Activated naive CD4-positive, alpha-beta T cell treated with Interleukin-2 at 50 U/mL for 16 hours (primary cell): ENCODE results near the gene CPNE5.

ENCODE experiments used
- DNase-seq: peaks from one replicate; pipeline ENCODE4 v3.0.0-alpha.2; 2020

CPNE5 gene

DNA sequence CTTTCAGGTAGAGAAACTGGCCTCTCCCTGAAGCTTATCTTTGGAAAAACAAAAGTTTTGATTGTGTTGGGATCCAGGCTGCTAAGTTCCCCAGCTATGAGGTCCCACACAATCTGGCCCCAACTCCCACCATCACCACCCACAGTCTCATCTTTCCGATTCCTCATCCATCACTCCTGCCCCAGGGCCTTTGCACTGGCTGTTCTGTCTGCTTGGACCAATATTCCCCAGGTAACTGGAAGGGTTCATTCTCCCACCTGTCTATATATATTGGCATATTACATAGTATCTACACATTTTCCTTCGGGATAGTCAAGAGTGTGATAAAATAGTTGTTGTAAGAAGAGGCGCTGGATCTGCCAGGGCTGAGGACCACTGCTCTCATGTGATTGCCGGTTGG lies 52.0 kb downstream of the CPNE5 start:
- DNase-seq: no peak

DNA sequence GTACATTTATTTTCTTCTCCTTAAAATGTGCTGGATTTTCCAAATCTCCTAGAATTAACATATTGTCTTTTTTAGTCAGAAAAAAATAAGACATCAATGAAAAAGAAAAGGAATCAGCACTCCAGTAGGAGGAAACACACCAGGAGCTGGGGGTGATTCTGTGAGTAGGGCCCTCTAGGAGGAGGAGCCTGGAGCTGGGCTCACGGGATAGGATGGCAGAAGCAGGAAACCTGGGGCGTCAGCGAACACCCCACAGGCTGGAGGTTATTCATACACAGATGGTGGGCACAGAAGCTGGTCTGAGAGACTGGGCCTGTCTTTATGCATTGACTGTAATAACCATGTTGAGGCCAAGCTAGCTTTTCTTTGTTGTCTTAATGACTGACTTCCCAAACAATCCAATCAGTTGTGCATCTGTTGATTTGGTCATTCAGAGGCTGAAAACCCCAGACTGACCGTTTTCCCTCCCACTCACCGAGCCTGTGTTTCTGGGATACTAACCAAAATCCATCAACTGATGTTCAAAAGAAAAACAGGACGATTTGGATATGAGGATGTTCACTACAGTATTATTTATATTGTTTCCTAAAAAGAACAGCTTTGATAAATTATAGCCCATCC lies 53.1 kb downstream of the CPNE5 start:
- DNase-seq: no peak

DNA sequence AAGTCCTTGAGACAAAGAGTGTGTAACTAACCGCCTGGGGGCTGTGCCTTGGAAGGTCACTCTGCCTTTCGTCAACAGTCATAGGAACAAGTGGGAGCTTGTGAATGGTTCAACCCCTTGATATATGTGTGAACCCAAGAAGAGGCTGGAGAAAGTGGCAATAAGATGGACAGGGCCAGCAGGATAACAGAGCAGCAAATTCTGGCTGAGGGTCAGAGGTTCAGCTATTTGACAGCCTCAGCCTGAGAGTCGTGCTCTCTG lies 54.9 kb downstream of the CPNE5 start:
- DNase-seq: no peak

DNA sequence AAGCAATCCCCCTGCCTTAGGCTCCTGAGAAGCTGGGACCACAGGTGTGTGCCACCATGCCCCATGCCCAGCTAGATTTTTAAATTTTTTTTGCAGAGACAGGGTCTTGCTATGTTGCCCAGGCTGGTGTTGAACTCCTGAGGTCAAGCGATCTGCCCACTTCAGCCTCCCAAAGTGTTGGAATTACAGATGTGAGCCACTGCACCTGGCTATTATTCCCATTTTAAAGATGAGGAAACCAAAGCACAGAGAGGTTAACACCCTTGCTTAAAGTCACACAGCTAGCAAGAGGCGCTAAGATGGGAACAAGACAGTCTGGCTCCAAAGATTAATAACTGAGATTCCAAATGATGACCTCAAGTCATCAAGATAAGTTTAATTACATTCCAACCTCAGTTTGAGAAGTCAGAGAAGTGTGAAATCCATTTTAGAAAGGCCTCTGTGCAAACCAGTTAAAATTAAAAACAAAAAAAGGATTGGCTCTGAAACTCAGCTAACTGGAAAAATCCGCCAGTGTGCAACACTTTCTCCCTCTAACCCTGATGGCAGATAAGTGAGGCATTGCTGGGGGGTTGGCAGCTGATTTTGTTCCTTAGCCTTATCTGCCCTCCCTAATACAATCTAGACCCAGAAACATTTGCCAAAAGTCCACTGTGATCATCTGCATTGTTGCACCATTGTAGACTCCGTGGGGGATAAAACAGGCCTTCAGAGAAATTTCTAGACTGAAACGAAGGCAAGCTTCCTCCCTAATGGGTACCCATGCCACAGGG lies 55.5 kb downstream of the CPNE5 start:
- no peak for DNase-seq

DNA sequence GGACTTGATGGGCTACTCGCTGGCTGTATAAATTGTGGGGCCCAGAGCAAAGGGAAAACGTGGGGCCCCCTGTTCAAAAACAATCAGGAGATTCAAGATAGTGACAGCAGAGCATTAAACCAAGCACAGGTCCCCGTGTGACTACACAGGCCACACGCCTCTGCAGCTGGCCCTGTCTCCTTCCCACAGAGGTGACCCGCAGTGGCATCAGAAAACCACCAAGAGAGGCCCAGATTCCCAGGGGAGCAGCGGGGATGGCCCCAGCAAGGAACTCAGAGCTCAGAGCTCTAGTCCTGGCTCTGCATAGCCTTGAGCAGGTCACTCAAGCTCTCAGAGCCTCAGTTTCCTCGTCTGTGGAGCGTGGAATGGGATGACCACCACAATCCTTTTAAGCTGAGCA lies 57.6 kb downstream of the CPNE5 start:
- no peak for DNase-seq

DNA sequence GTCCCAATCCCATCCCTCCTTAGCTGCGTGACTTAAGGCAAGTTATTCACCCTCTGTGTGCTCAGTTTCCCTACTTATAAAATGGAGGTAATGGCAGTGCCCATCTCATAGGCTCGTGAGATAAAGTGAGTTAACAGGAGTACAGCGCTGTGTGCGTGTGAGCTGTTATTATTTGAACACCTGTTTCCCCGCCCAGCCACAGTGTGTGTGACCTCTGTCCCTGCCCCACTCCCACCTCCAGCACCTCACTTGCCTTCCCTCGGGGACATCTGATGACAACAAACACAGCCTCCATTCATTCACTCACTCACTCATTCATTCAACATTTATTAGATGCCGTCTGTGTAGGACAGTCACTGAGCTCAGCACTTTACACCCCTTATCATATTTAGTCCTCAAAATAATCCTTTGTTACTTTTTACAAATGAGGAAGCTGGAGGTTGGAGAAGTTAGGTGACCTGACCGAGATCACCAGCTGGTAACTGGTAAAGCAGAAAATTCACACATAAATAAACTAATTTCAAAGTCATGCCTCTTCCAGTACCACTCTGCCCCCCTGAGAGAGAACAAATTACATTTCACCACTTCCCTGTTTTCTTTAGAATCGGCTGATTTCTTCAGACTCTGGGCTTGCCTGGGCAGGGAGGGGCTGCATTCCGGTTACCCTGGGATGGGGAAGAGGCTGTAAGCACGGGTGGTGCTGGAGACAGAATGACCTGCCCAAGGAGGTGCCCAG lies 58.6 kb downstream of the CPNE5 start:
- no peak for DNase-seq

DNA sequence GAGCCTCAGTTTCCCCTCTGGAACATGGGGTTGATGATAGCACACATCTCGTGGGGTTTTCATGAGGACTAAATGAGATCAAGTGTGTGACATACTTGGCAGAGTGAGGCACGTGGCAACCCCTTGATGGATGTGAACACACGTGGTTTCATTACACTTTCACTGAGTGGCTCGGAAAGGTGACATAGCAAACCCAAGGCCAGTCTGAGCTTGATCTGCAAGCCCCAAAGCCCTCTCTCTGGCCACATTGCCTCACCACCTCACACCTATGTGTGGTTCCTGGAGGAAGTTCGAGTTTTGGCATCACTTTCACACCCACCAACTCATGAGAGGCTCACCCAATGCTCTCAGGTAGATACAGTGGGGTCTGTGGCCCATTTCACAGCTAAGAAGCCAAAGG lies 60.0 kb downstream of the CPNE5 start:
- DNase-seq: no peak

DNA sequence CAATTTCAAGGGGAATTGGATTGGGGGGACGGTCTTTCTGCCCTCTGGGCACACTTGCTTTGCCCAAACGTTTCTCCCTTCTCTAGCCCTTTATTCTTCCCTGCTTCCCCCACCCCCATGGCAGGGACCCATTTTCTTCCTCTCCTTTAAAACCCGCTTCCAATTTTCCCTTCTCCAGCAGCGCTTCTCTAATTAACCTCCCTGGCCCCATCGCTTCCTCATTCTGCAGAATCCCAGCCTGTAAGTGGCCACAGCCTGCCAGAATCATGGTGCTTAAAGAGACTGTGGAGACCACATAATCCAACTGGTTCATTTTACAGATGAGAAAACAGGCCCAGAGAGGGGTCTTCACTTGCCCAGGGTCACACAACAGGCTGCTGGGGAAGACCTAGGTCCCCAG lies 61.4 kb downstream of the CPNE5 start:
- DNase-seq: no peak

DNA sequence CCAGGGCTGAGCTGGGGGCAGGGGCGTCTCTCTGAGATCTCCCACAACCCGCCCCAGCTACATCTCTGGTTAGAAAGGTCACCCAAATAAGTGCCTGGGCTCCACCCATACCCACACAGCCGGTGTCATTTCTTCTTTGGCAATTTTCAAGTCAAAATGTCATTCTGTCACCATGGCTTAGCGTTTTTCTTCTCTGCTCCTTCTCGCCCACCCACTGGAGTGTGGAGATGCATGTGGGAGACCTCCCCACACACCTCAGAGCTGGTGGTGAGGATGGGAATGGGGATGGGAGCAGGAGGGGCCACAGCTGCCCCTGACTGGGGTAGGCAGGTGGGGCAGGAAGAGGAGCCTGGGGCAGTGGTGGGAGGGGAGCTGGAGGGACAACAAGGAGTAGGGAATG lies 63.1 kb downstream of the CPNE5 start:
- DNase-seq: no peak

DNA sequence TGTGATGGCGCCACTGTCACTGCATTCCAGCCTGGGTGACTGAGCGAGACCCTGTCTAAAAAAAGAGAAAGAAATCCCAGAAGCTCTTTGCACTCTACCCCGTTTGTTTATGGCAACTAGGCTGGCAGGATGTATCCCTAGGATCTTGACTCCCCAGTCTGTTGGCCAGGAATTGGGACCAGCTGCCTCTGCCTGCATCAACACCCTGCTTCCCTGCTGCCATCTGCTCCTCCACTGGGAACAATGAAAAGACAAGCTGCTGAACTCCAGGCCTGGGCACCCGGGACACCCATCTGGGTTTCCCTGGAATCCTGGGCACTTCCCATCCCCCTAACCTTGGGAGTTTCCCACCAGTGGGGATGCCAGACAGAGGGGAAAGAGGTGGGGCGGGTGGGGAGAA lies 64.9 kb downstream of the CPNE5 start:
- DNase-seq: no peak

DNA sequence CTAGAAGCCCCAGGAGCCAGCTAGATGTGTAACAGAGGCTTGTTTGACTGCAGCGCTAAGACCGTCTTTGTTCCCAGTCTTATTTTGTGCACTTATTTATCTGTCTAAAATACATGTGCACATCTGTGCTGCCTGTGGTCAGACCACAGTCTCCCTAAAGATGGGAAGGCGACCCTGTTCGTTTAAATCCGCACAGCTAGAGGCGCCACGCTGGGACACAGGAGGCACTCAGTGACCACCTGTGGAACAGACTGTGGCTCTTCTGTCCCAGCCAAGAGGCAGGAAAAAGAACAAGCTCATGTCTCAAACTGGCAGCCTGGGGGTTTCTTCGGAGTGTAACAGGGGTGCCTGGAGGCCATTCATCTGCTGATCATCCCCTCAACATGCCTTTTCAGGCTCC lies 66.8 kb downstream of the CPNE5 start:
- no peak for DNase-seq

DNA sequence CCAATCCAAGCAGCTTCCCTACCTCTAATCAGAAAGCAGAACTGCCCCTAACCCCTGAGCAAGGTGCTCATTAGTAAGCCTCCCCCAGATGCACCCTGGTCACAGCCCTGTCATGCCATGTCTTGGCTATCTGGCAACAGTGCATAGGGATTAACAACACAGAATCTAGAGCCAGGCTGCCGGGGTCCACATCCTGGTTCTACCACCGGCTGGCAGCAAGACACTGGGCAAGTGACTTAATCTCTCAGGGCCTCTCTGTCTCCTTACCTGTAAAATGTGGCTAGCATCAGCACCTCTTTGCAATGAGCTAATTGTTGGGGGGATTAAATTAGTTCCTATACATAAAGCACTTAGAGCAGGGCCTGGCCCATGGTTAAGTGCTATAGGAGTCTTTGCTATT lies 68.1 kb downstream of the CPNE5 start:
- no peak for DNase-seq

DNA sequence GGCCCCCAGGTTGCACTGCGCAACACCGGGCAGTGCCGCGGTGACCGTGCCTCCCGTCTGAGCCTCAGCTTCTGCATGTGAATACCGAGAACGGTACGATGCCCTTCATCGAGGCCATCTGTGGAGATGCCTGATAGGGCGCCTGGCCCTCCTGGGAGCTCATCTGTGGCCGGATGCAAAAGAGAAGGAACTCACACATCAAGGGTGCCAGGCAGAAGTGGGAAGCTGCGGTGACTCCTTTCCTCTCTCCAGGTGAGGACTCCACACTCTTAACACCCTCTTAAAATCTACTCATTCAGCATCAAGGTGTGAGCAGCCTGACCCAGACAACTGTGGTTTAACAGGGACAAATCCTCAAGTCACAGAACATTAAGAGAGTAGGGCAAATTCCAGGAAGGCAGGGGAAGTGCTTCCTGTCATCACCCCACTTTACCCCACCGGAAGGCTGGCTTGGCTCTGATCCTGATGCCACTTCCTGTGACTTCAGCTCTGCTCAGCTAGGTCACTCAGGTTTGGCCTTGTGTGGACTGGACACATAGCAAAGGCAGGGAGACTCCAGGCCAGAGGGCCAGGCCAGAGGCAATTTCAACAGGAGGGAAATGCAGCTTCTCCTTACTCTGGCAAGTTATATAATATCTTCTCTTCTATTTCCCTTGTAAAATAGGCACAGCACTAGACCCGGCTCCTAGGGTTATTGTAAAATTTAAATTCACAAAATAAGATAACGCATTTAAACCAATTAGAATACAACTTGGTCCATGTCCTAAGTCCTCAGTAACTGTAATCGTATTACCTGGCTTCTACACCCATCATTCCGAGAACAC lies 69.4 kb downstream of the CPNE5 start:
- DNase-seq: peak; percentile 24

DNA sequence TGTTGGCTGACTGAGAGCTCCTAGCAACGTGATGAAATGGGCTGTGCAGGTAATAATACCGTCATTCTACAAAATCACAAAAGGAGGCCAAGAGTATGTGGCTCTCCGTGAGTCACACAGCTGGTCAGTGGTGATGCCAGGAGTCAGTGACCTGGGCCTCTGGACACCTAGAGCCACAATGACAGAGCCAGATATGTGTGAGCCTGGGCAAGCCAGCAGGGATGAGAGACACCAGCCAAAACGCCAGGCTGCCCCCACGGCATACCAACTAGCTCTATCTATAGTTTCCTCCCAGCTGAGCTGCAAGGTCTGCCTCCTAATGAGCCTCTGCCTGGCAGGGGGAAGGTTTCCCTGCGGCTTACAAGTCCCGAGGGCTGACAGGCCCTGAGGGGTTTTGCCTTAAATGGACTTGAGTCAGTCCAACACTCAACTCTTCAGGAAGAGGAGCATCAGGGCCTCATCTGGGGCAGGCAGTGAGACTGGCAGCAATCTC lies 70.0 kb downstream of the CPNE5 start:
- no peak for DNase-seq

DNA sequence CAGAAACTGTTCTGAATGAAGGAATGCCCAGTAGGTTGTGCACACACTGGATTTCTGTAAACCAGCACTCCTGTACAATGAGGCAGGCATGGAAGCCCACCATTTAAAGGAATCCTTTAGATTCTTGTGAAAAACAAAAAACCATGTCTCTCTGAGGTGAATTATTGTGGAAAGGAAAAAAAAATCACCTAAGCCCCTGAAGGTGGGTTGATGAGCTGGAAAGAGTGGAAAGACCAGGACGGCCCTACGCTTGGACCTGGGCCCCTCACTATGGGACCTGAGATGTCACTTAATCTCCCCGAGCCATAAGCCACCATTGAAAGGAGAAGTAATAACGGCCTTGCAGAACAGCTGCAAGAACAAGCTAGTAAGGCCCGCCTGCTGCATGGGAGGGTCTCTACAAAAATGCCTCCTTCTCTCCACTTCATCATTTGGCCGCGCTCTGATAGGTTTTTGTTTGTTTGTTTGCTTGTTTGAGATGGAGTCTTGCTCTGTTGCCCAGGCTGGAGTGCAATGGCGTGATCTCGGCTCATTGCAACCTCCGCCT lies 72.8 kb downstream of the CPNE5 start:
- DNase-seq: no peak

DNA sequence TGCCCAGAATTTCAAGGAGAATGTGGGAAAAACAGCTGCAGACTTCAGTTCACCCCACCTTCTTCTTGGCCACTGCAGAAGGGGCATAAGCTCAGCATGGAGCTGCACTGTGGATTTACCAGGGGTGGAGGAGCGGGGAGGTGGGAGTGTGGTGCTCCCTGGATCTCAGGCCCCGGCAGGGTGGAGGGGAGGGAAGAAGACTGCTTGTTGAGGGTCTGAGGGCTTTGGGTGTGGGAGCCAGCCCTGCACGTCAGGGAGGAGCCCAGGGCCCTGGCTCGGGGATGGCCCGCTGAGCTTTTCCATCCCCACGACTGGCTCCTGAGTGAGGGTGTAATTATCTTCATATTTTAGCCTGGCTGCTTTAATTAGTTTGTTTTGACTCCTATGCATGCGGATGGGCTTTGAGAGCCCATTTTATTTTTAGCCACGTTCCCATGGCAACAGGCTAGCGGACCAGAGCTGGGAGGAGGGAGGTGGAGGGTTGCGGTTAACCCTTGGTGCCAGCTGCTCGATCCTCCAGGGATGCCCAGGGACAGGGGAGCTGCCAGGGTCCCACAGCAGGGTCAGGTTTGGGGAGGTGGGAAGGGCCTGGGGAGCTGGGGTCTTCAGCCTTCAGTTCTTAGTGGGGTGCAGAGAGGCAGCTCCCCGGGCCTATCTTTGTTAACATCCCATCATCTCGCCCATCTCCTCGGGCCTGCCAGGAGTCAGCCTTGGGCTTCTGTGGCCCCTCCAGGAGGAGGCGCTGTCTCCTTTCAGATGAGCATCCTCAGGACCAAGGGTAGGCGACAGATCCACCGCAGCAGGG lies 73.4 kb downstream of the CPNE5 start:
- DNase-seq: peak; percentile 80

DNA sequence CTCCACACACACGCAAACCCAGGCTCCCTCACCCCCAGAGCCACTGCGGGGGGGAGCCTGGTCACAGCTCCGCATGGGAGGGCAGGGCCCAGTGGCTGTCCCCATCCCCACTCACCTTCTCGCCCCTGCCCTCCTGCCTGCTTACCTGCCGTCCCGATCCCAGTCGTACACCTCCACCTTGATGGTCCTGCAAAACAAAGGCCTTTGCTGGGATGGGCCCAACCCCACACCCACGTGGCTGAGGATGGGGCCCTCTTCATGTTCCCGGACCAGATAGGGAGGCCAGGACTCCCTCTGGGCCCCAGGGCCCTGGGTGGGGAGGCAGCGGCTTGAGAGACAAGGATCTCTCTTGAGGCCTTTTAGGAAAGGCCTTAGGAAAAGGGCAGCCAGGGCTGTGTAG lies 74.1 kb downstream of the CPNE5 start:
- no peak for DNase-seq

DNA sequence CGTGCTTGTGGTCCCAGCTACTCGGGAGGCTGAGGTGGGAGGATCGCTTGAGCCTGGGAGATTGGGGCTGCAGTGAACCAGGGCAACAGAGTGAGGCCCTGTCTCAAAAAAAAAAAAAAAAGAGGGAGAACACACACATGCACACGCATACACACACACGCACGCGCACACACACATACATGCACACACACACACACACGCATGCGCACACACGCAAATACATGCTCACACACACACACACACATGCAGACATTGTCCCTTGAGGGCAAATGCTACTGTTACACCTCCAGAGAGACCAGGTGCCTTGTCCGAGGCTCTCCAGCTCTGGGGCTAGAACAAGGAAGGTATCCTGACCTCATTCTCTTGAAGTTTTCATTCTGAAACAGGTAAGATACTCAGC lies 77.1 kb downstream of the CPNE5 start:
- DNase-seq: no peak

DNA sequence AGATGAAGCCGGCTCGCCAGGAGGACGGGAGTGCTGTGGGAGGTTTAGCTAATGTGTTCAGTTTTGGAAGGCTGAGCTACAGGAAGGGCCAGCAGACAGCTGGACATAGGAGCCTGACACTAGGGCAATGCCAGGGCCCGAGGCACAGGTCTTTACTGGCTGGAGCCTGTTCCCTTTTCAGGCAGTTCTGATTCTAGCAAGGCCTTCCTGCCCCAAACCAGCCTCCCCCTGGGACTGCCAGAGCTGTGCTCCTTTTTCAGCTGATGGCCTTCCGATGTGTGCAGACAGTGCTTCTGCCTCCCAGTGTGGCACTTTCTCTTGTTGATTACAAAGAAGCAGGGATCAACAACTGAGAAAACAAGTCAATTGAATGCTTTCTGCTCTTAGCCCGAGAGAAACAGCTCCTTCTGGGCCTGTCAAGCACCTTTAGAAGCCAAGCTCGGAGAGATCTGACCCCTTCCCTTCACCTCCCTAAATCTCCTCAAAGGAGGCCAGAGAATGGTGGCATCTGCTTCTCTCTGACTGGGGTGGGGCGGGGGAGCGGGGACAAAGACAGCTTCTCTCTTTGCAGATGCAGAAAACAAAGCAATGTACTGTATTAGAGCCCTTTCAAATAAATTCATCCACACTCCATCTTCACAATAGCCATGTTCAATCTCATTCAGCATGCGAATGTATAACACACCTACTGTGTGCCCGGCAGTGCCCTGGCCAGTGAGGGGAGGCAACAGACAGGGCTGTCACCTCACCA lies 78.4 kb downstream of the CPNE5 start:
- DNase-seq: no peak

DNA sequence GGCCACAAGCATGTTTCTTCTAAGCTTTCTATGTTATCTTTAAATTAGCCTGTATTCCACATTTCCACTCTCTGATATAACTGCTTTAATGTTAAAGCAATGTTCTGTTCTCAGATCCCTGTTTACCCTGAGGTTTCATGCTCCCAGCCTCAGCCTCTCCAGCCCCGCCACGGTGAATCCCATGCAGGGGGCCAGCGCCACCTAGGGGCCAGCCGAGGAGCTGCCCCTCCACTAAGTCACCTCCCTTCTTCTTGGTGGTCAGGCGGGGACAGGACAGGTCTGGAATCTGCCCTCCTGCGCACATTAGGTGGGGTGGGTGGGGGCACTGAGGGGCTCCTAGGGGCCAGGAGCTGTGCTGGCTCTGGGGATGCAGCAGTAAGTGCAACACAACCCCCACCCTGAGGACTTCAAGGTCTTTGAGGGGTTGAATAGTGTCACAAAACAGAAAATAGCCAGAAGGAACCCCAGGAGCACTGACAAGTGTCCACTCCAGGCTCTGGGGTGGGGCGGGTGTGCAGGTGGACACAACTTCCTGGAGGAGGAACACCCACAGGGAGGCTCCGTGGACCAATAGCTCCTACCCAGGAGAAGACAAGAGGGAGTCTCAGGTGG lies 80.0 kb downstream of the CPNE5 start:
- DNase-seq: peak; percentile 84

DNA sequence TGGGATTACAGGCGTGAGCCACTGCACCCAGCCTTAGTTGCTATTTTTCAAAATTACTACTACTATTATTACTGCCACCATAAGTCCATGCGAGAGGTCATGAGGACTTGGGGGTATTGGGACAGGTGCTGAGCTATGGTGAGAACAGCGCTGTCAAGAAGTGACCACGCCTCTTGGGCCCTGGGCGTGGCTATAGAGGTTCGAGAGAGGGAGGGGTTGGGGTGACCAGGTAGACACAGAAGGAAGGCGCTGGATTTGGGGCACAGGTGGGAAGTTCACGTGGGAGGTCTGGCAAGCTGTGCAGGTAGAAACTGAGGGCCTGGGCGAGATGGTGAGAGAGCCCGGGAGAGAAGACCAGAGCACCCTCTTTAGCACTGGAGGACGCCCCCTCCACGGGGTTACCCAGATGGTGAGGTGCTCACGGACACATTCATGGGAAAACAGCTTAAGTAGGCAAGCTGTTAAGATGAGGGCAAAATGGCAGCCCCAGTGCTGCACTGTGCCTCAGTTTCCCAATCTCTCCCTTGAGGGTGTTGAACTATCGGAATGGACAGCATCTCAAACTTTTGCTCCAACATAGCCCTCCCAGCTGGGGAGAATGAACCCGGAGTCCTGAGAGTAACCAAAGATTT lies 80.6 kb downstream of the CPNE5 start:
- DNase-seq: no peak
